WTC11 (cell line): Measurements from ENCODE around the gene EPN1. TPM values are rescaled to one million over a fixed set of nuclear protein-coding genes. Genes with fewer than 3 reads are reported as not detected.
A peak's percentile ranks its signal among the peaks of the same experiment; 100 is the strongest.

Experiments
- ATAC-seq: fragments of 200-7000 bp; cut with Tn5 transposase; 2 replicates; pipeline ENCODE4 v1.10.0; 2021; ENCODE audit warnings: mild to moderate bottlenecking, moderate library complexity
- CTCF ChIA-PET: fragments of 300-600 bp; sonication (Branson Sonifier 250); formaldehyde crosslinking; loops from one replicate; lab custom pipeline; 2021; ENCODE audit warnings: antibody characterized with exemption; lab: Charles Lee
- POLR2A ChIA-PET: fragments of 350-600 bp; sonication (Branson Sonifier 250); formaldehyde crosslinking; loops from one replicate; lab custom pipeline; 2021; ENCODE audit warnings: antibody characterized with exemption; lab: Charles Lee
- DNase-seq: peaks from one replicate; pipeline ENCODE4 v3.0.0; 2021; ENCODE audit warnings: low spot score
- H3K27ac Mint-ChIP-seq: 2 replicates; pipeline ENCODE4 v1.8.0; 2021; ENCODE audit warnings: mixed read lengths
- H3K27me3 Mint-ChIP-seq: 2 replicates; pipeline ENCODE4 v1.8.0; 2021; ENCODE audit warnings: low read depth, mild to moderate bottlenecking, moderate library complexity, mixed read lengths
- H3K36me3 Mint-ChIP-seq: 2 replicates; pipeline ENCODE4 v1.8.0; 2021; ENCODE audit warnings: mixed read lengths
- H3K4me1 Mint-ChIP-seq: 2 replicates; pipeline ENCODE4 v1.8.0; 2022; ENCODE audit warnings: mixed read lengths
- H3K4me3 Mint-ChIP-seq: 2 replicates; pipeline ENCODE4 v1.8.0; 2021; ENCODE audit warnings: mild to moderate bottlenecking, moderate library complexity, mixed read lengths
- H3K9me3 Mint-ChIP-seq: 2 replicates; pipeline ENCODE4 v1.8.0; 2021; ENCODE audit warnings: mixed read lengths
- ATF1 ChIP-seq: sonication (generic); formaldehyde crosslinking; IDR thresholded peaks from 2 replicates; pipeline ENCODE4 v1.8.1; 2023; ENCODE audit warnings: mild to moderate bottlenecking, moderate library complexity, missing genetic modification reagents
- CREB1 ChIP-seq: sonication (generic); formaldehyde crosslinking; IDR thresholded peaks from 2 replicates; pipeline ENCODE4 v1.8.0; 2023; ENCODE audit warnings: mild to moderate bottlenecking, missing genetic modification reagents
- ETV6 ChIP-seq: sonication (generic); formaldehyde crosslinking; IDR thresholded peaks from 2 replicates; pipeline ENCODE4 v1.8.1; 2022; ENCODE audit warnings: mild to moderate bottlenecking, missing genetic modification reagents
- HMGA2 ChIP-seq: fragments of 250-450 bp; sonication (Bioruptor Pico); IDR thresholded peaks from 2 replicates; pipeline ENCODE4 v1.4.0; 2021; ENCODE audit warnings: mild to moderate bottlenecking, moderate library complexity
- NR2C2 ChIP-seq: sonication (generic); formaldehyde crosslinking; IDR thresholded peaks from 2 replicates; pipeline ENCODE4 v1.8.0; 2022; ENCODE audit warnings: mild to moderate bottlenecking, missing genetic modification reagents
- total RNA-seq: library from RNA; stranded (reverse); gene quantifications from 3 replicates; pipeline ENCODE4 v1.2.3, GENCODE V29; 2021
- TF ChIP-seq, protein P1 (sequence below): sonication (generic); formaldehyde crosslinking; conservative IDR thresholded peaks from 2 replicates; pipeline ENCODE4 v1.8.1; 2022; ENCODE audit warnings: mild to moderate bottlenecking, missing genetic modification reagents
- TF ChIP-seq, protein P2 (sequence below): sonication (generic); formaldehyde crosslinking; IDR thresholded peaks from 2 replicates; pipeline ENCODE4 v1.8.1; 2022; ENCODE audit warnings: low read depth, mild to moderate bottlenecking, moderate library complexity, missing genetic modification reagents, borderline replicate concordance
- TF ChIP-seq, protein P3 (sequence below): sonication (generic); formaldehyde crosslinking; IDR thresholded peaks from 2 replicates; pipeline ENCODE4 v1.8.1; 2023; ENCODE audit warnings: mild to moderate bottlenecking, missing genetic modification reagents, moderate library complexity
- TF ChIP-seq, protein P4 (sequence below): fragments of 250-450 bp; sonication (Bioruptor Pico); conservative IDR thresholded peaks from 2 replicates; pipeline ENCODE4 v1.9.0; 2021; ENCODE audit warnings: mild to moderate bottlenecking
- TF ChIP-seq, protein P5 (sequence below): sonication (generic); formaldehyde crosslinking; conservative IDR thresholded peaks from 2 replicates; pipeline ENCODE4 v1.8.1; 2023; ENCODE audit warnings: mild to moderate bottlenecking, low read depth, missing genetic modification reagents, moderate library complexity
- TF ChIP-seq, protein P6 (sequence below): sonication (generic); formaldehyde crosslinking; IDR thresholded peaks from 2 replicates; pipeline ENCODE4 v1.8.0; 2023; ENCODE audit warnings: missing genetic modification reagents
- TF ChIP-seq, protein P7 (sequence below): fragments of 250-450 bp; sonication (Bioruptor Pico); IDR thresholded peaks from 2 replicates; pipeline ENCODE4 v1.9.0; 2021; ENCODE audit warnings: mild to moderate bottlenecking

EPN1 gene
- total RNA-seq, 1 experiment from 2014 or later = 234 TPM

DNA sequence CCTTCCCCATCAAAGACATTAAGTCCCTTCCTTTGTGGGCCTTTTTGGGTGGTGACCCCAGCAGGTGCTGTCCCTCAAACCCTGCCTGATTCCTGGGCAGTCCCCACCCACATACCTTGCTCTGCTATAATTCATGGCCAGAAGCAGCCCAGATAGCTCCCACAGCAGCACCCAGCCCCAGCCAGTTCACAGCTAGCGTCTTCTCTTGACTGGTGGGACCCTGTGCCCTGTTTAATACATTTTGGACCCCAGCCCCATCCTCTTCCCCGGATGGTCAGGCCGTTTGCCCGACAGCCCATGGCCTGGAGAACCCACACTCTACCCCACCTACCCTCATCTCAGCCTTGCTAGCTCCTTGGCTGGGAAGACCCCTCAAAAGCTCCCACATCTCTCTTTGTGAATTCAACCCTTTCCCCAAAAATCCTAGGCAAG, 24.9 kb upstream of the EPN1 start (continued):
- TF ChIP-seq, protein P1, sequence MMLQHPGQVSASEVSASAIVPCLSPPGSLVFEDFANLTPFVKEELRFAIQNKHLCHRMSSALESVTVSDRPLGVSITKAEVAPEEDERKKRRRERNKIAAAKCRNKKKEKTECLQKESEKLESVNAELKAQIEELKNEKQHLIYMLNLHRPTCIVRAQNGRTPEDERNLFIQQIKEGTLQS (CRISPR knock-in tag) = no peak
- TF ChIP-seq ETV6 (CRISPR knock-in tag) (no peak), NR2C2 (CRISPR knock-in tag) (no peak), ATF1 (CRISPR knock-in tag) (no peak)
- TF ChIP-seq, all 79 proteins: peak for 0

DNA sequence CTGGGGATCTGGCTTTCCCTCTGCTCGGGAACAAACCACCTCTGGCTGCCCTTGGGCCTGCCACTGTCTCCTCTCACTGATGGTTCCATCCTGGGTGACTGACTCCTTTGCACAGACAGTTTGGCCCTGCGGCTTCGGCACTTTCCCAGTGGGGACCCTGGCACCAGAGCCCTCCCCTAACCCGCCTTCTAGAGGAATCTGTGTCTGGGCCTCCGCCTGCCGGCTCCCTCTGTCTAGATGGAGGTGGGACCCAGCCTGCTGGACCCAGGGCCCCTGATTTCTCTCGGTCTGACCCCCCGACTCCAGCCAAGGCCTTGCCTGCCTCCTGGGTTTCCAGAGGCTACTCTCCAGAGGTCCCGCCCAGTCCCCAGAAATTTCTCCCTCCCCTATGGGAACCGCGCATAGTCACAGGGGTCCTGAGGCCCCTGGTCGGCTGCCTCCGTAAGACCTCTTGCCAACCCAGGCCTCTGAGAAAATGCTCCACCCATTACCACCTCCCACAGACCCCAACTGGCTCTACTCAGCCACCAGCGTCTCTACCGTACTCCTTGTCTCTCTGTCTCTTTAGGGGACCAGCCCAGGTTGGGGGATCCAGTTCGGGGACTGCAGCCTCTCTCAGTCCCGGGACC, 24.3 kb upstream of the EPN1 start:
- H3K27me3 Mint-ChIP-seq = peaks cover 3% of the 10 kb centered on the region; the same call in 1 of the 2 replicates
- H3K27ac Mint-ChIP-seq = no peak overlapping the region; the same call in 1 of the 2 replicates
- DNase-seq (no peak), ATAC-seq (no peak)
- ChIA-PET CTCF (interaction anchor here (0.8 to 4.6 kb wide), 2 partner anchors 18 to 21 kb away, joined by 3 to 25 read pairs; no protein-coding TSS in a partner anchor), POLR2A (no interaction called here)
- H3K4me1 Mint-ChIP-seq = peaks cover 16% of the 10 kb centered on the region
- peaks cover 11% of the 10 kb centered on the region for H3K36me3 Mint-ChIP-seq
- TF ChIP-seq, protein P2, sequence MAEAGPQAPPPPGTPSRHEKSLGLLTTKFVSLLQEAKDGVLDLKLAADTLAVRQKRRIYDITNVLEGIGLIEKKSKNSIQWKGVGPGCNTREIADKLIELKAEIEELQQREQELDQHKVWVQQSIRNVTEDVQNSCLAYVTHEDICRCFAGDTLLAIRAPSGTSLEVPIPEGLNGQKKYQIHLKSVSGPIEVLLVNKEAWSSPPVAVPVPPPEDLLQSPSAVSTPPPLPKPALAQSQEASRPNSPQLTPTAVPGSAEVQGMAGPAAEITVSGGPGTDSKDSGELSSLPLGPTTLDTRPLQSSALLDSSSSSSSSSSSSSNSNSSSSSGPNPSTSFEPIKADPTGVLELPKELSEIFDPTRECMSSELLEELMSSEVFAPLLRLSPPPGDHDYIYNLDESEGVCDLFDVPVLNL (CRISPR knock-in tag) = no peak
- no peak for TF ChIP-seq CREB1 (CRISPR knock-in tag)
- TF ChIP-seq, protein P3, sequence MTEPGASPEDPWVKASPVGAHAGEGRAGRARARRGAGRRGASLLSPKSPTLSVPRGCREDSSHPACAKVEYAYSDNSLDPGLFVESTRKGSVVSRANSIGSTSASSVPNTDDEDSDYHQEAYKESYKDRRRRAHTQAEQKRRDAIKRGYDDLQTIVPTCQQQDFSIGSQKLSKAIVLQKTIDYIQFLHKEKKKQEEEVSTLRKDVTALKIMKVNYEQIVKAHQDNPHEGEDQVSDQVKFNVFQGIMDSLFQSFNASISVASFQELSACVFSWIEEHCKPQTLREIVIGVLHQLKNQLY = no peak
- TF ChIP-seq, protein P4, sequence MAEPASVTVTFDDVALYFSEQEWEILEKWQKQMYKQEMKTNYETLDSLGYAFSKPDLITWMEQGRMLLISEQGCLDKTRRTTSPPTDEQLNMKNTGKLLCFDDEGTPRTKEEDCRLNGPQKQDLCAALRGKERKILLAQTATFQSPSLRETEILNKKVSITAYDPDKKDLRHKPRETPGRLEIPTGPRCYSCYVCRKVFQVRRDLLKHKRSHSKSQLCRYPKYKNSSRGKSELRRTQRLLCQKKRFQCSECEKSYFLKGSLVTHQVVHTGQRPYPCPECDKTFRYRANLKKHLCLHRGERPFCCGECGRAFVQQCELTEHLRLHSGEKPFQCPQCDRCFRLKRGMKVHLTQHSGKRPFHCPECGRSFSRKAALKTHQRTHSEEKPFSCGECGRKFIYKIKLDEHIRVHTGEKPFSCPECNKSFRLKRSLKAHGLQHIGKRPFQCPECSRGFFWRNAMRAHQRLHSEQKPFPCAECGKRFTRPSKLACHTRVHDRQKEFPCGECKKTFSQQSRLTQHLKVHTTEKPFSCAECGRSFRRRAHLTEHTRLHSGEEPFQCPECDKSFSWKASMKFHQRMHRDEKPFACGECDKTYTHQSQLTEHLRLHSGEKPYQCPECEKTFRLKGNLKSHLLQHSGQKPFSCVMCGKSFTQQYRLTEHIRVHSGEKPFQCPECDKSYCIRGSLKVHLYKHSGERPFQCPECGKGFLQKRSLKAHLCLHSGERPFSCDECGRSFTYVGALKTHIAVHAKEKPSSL (CRISPR knock-in tag) = no peak
- TF ChIP-seq, protein P5, sequence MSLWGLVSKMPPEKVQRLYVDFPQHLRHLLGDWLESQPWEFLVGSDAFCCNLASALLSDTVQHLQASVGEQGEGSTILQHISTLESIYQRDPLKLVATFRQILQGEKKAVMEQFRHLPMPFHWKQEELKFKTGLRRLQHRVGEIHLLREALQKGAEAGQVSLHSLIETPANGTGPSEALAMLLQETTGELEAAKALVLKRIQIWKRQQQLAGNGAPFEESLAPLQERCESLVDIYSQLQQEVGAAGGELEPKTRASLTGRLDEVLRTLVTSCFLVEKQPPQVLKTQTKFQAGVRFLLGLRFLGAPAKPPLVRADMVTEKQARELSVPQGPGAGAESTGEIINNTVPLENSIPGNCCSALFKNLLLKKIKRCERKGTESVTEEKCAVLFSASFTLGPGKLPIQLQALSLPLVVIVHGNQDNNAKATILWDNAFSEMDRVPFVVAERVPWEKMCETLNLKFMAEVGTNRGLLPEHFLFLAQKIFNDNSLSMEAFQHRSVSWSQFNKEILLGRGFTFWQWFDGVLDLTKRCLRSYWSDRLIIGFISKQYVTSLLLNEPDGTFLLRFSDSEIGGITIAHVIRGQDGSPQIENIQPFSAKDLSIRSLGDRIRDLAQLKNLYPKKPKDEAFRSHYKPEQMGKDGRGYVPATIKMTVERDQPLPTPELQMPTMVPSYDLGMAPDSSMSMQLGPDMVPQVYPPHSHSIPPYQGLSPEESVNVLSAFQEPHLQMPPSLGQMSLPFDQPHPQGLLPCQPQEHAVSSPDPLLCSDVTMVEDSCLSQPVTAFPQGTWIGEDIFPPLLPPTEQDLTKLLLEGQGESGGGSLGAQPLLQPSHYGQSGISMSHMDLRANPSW (CRISPR knock-in tag) = no peak
- peak overlapping the region; percentile 18; the same call in 1 of the 2 replicates for H3K4me3 Mint-ChIP-seq
- H3K9me3 Mint-ChIP-seq = no peaks in the 10 kb centered on the region

DNA sequence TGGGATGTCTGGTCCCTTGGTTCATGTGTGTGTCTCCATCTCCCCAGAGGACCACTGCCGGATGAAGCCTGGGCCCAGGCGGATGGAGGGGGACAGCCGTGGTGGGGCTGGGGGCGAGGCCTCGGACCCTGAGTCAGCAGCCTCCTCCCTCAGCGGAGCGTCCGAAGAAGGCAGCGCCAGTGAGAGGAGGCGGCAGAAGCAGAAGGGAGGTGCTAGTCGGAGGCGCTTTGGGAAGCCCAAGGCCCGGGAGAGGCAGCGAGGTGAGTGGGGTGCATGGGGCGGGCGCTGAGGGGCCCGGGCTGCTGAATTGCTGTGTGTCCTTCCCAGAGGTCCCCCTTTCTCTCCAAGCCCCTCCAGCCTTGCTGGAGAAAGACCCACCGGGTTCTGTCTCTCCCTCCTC, 23.8 kb upstream of the EPN1 start:
- TF ChIP-seq ATF1 (CRISPR knock-in tag) = no peak
- TF ChIP-seq, protein P6, sequence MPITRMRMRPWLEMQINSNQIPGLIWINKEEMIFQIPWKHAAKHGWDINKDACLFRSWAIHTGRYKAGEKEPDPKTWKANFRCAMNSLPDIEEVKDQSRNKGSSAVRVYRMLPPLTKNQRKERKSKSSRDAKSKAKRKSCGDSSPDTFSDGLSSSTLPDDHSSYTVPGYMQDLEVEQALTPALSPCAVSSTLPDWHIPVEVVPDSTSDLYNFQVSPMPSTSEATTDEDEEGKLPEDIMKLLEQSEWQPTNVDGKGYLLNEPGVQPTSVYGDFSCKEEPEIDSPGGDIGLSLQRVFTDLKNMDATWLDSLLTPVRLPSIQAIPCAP (CRISPR knock-in tag) = no peak
- TF ChIP-seq, protein P7, sequence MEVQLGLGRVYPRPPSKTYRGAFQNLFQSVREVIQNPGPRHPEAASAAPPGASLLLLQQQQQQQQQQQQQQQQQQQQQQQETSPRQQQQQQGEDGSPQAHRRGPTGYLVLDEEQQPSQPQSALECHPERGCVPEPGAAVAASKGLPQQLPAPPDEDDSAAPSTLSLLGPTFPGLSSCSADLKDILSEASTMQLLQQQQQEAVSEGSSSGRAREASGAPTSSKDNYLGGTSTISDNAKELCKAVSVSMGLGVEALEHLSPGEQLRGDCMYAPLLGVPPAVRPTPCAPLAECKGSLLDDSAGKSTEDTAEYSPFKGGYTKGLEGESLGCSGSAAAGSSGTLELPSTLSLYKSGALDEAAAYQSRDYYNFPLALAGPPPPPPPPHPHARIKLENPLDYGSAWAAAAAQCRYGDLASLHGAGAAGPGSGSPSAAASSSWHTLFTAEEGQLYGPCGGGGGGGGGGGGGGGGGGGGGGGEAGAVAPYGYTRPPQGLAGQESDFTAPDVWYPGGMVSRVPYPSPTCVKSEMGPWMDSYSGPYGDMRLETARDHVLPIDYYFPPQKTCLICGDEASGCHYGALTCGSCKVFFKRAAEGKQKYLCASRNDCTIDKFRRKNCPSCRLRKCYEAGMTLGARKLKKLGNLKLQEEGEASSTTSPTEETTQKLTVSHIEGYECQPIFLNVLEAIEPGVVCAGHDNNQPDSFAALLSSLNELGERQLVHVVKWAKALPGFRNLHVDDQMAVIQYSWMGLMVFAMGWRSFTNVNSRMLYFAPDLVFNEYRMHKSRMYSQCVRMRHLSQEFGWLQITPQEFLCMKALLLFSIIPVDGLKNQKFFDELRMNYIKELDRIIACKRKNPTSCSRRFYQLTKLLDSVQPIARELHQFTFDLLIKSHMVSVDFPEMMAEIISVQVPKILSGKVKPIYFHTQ = no peak
- TF ChIP-seq HMGA2 = no peak
- TF ChIP-seq, protein P4 (CRISPR knock-in tag) = no peak
- Mint-ChIP-seq H3K27me3 (peaks cover 3% of the 10 kb centered on the region; the same call in 1 of the 2 replicates), H3K4me3 (peak overlapping the region; percentile 18; the same call in 1 of the 2 replicates), H3K27ac (no peak overlapping the region), H3K36me3 (peaks cover 15% of the 10 kb centered on the region), H3K4me1 (peaks cover 21% of the 10 kb centered on the region), H3K9me3 (no peaks in the 10 kb centered on the region)
- no peak for ATAC-seq
- POLR2A ChIA-PET = no interaction called here
- CTCF ChIA-PET = interaction anchor here (2.2 kb wide), 1 partner anchor 20 kb away, joined by 33 read pairs; no protein-coding TSS in a partner anchor
- DNase-seq = no peak
